ENCODE results near the gene MRPS18C.
"Not testable (repeated sequence)": the region's sequence is repeated elsewhere in the genome, so short reads cannot be mapped to it uniquely, and the experiment has no call there.

The MRPS18C gene

GRCh38 chr4:83498187-83498586 lies 42.3 kb downstream of the MRPS18C start:
- DNase-seq (ENCODE audit: low read depth): no peak

GRCh38 chr4:83501671-83502070 lies 45.8 kb downstream of the MRPS18C start:
- DNase-seq (ENCODE audit: low read depth): not testable (repeated sequence)

- peak; percentile 19 for DNase-seq (ENCODE audit: low read depth)
Measured at GRCh38 chr4:83503974-83504373, 48.1 kb downstream of the MRPS18C start.

- no peak for DNase-seq (ENCODE audit: low read depth)
Measured at GRCh38 chr4:83504503-83504902, 48.6 kb downstream of the MRPS18C start.

- no peak for DNase-seq (ENCODE audit: low read depth)
Measured at GRCh38 chr4:83504996-83505395, 49.1 kb downstream of the MRPS18C start.

- DNase-seq (ENCODE audit: low read depth): peak; percentile 20
Measured at GRCh38 chr4:83509156-83509585, 53.3 kb downstream of the MRPS18C start.

- no peak for DNase-seq (ENCODE audit: low read depth)
Measured at GRCh38 chr4:83510442-83510841, 54.6 kb downstream of the MRPS18C start.

All from activated T-helper 1 cell treated with Interleukin-2 at 50 U/mL for 16 hours (primary cell).